GM19467 (cell line): ENCODE measurements around the gene PRR36.

ENCODE experiments used
- ATAC-seq: cut with Tn5 transposase; IDR thresholded peaks from one replicate; pipeline ENCODE4 v1.9.1; 2021; ENCODE audit warnings: mild to moderate bottlenecking, moderate library complexity; ENCODE audit not compliant: unreplicated experiment

PRR36 gene

DNA sequence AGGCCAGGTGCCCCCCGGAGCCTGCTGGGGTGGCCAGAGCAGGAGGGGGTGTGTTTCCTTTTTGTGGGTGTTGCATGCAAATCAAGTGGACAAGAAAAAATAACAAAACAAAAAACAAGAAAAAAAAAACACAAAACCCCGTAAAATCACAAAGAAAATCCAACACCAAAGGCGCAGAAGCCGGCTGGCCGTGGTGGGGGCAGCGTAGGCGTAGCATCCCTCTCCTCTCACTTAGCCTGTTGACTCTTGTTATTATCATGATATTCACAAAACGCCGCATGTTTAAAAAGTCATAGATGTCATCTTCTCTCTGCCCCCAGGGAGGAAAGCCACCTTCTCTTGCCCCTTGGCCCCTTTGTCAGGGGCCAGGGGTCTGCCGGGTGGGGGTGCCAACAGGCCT is 39.5 kb upstream of the PRR36 start:
- ATAC-seq: no peak

GRCh38 chr19:7912697-7913564 is 38.7 kb upstream of the PRR36 start:
- no peak for ATAC-seq

DNA sequence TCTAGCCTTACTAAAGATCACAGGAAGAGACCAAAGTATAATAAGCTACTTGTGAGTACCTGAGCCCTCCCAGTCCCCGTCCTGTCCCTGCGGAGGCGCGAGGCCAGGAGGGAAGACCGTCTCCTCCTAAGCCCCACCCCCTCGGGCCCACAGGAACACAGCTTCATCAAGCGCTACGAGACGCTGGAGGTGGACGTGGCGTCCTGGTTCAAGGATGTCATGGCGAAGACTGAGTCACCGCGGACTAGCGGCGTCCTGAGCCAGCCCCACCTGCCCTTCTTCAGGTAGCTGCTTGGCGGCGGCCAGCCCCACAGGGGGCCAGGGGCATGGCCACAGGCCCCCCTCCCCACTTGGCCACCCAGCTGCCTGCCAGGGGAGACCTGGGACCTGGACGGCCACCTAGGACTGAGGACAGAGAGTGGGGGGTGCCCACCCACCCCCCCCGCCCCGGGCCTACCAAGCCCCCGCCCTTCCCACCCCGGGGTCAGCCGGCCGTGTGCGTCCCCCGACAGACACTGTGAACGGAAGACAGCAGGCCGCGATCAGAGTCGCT is 38.0 kb upstream of the PRR36 start:
- ATAC-seq: no peak

DNA sequence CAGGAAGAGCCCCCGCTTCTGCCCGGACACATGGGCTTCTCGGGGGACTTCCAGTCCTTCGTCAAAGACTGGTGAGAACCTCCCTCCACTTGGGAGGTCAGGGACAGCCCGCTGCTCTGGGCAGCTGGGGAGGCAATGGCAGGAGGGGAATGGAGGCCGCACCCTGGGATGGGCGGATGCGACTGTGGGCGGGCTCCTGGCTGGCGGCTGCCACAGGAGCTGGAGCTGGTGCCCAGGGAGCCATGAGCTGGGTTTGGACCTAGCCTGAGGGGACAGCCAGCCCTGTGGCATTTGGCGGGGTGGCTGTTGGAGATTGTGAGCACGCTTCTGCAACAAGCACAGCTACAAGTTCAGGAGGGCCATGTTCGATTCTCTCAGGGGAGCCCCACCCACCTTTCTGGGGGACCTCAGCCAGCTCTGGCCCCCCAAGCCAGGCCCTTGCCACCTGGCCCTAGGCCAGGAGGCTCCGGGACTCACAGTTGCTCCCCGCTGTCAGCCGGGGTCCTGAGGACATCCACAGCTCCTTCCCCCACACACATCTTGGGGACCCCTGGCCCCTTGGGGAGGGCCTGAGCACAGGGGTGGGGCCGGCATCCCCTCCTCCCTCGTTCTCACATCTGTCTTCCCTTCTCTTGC is 37.4 kb upstream of the PRR36 start:
- no peak for ATAC-seq

DNA sequence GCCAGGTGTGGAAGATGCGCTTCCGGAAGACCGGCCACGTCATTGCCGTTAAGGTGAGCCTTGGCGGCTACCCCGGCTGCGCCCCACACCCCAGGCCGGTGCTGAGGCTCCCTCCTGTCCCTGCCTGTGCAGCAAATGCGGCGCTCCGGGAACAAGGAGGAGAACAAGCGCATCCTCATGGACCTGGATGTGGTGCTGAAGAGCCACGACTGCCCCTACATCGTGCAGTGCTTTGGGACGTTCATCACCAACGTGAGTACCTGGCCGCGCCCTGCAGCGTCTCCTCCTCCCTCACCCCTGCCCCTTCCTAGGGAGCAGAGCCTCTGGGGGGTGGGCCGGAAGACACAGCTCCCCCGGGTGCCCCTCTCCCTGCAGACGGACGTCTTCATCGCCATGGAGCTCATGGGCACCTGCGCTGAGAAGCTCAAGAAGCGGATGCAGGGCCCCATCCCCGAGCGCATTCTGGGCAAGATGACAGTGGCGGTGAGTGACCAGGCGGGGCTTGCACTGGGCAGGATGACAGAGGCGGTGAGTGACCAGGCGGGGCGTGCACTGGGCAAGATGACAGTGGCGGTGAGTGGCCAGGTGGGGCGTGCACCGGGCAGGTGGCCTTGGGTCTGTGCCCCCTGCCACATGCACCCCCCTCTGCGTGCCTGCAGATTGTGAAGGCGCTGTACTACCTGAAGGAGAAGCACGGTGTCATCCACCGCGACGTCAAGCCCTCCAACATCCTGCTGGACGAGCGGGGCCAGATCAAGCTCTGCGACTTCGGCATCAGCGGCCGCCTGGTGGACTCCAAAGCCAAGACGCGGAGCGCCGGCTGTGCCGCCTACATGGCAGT is 36.4 kb upstream of the PRR36 start:
- ATAC-seq: no peak

GRCh38 chr19:7909471-7910067 is 35.4 kb upstream of the PRR36 start:
- ATAC-seq: no peak

- ATAC-seq: no peak
These were observed 34.7 kb upstream of the PRR36 start for GRCh38 chr19:7908742-7909461.

- ATAC-seq: no peak
These were observed 34.0 kb upstream of the PRR36 start for GRCh38 chr19:7908078-7908699.

DNA sequence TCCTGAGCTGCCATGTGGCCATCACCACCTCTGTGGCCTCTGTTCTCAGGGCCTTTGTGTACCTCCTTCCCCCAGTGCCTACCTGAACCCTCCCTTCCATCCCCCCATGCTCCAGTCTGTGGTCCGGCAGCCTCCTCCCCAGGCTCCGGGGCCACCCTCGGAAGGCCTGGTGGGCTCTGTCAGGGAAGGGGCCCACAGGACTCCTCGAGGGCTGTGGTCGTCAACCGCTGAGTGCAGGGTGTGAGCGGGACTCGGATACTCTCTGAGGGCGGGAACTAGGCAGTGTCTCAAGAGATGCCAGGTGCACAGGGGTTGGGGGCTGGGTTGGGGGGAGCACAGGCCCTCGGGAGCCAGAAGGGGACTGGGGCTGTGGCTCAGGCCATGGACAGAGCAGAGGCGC is 33.4 kb upstream of the PRR36 start:
- ATAC-seq: no peak

DNA sequence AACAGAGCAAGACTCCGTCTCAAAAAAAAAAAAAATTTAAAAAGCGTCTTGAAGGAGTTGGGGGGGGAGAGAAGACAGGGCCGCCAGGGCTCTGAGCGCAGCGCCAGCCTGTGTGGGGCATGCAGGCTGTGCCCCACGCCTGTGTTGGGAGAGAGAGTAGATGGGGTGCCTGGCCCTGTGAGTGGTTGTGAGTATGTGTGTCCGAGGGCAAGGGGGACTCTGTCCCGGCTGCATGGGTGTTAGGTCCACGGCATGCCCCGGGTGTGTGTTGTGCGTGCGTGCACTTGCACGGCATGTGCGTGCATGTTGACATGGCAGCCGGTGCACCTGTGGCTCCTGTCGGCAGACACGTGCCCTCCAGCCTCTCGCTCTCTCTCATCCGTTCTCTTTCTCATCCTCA is 32.9 kb upstream of the PRR36 start:
- ATAC-seq: no peak

DNA sequence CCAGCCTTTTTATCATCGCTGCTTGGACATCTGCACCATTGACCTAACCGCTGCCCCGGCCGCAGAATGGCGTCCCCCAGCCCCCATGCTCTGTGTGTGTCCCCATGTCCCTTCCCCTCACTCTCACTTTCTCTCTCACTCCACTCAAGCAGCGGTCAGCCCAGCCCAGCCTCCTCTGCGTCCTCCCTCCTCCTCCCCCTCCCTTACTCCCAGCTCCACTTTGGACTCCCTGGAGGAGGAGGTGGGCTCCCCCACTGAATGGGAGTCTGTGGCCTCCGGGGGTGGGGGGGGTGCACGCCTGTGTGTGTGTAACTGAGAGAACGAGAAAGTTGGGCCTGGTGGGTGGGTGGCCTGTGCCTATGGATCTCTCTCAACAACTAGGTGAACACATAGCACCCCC is 31.7 kb upstream of the PRR36 start:
- ATAC-seq: no peak

DNA sequence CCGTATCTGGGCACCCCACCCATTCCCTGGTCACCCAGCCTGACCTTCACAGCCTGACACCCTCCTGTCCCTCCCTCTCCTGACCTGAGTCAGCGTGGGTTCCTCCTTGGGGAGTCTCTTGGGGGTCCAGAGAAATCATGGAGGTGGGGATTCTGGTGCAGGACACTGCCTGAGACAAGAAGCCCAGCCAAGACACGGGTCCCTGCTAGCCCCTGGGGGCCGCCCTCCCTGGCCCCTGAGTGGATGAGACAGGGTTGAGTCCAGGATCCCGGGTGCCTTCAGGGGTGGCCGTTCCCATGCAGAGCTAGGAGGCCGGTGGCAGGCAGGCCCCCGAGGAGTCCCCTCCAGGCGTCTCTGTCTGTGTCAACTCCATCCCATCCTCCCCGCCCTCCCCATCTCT is 31.1 kb upstream of the PRR36 start:
- no peak for ATAC-seq

- ATAC-seq: peak; percentile 17
These were observed 30.2 kb upstream of the PRR36 start for GRCh38 chr19:7904074-7905020.

DNA sequence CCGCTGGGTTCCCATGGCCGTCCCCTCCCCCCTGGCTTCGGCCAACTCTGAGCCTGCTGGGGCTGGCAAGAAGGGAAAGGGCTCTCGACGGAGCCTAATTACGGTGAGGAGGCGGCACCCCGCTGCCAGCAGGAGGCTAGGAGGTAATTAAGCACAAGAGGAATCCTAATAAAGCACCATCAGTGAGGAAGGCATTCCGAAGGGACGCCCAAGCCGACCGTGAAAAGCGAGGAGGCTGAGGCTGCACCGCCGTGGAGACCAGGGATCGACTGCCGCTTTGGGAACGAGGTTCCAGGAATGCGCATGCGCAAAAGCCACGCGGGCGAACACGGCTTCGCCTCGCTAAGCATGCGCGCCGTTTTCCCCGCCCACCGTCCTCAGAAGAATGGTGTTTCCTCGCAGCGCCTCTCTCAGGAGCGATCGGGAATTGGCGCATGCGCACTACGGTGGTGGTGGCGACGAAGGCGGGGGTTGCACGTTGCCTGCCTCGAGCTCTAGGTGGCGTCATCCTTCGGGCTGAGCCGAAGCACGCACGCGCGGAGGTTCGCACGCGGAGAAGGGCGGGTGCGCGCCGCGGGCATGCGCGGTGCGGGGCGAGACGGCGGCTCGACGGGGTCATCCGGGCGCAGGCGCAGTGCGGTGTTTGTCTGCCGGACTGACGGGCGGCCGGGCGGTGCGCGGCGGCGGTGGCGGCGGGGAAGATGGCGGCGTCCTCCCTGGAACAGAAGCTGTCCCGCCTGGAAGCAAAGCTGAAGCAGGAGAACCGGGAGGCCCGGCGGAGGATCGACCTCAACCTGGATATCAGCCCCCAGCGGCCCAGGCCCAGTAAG is 29.3 kb upstream of the PRR36 start, which contains the start of gene MAP2K7:
TSS of gene MAP2K7 (plus strand) at position 634 of the 830 bp plus-strand sequence. CDS start at position 702, 68 bp downstream.
- peak; percentile 78 for ATAC-seq

GRCh38 chr19:7902796-7903243 is 28.6 kb upstream of the PRR36 start:
- no peak for ATAC-seq

DNA sequence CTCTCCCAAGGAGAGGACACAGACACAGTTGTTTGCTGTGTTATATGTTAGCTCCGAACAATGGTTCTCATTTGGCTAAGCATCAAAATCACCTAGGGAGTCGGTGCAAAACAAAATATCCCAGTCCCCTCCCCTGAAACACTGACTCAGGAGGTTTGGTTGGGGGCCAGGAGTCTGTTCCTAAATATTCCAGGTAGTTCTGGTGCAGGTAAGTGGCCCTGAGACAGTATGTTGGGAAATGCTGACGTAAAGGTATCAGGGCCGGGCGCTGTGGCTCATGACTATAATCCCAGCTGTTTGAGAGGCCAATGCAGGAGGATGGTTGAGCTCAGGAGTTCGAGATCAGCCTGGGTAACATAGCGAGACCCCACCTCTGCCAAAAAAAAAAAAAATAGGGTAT is 27.1 kb upstream of the PRR36 start:
- no peak for ATAC-seq

GRCh38 chr19:7900931-7901330 is 26.7 kb upstream of the PRR36 start:
- no peak for ATAC-seq
